BE2C (cell line): ENCODE results near the gene MED25.

Source experiments
- DNase-seq: peaks from one replicate; pipeline ENCODE4 v3.0.0-alpha.2; 2020
- H3K27me3 ChIP-seq: fragments of 250-450 bp; sonication (Bioruptor Pico); 2 replicates; pipeline ENCODE4 v1.5.1; 2020; ENCODE audit warnings: mild to moderate bottlenecking
- H3K36me3 ChIP-seq: fragments of 250-450 bp; sonication (Bioruptor Pico); 2 replicates; pipeline ENCODE4 v1.5.1; 2020; ENCODE audit warnings: mild to moderate bottlenecking
- H3K4me1 ChIP-seq: fragments of 250-450 bp; sonication (Bioruptor Pico); 2 replicates; pipeline ENCODE4 v1.5.1; 2020
- H3K4me3 ChIP-seq: 2 replicates; pipeline ENCODE4 v1.5.1; 2011; ENCODE audit warnings: low read depth, low read length
- H3K9me3 ChIP-seq: fragments of 250-450 bp; sonication (Bioruptor Pico); 2 replicates; pipeline ENCODE4 v1.5.1; 2020
- TF ChIP-seq, protein P1 (sequence below): IDR thresholded peaks from 2 replicates; pipeline ENCODE4 v1.5.1; 2012; ENCODE audit warnings: mild to moderate bottlenecking, low read depth, low read length

The MED25 gene

DNA sequence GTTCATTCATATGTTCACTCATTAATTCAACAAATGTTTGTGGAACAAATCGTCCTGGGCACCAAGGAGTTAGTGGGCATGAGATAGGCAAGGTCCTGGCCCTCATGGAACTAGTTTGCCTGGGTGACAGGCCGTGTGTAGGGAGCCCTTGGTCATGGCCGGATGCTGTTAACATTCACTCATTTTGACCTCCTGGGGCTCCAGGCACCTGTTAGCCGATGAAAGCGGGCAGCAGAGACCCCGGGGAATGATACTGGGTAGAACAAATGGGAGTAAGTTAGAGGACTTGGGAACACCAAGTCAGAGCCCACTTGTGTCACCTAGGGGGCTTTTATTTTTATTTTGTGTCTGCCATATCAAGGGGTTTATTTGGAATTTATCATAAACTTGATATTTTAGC, 6.6 kb downstream of the MED25 start:
- no peaks in the 10 kb centered on the region for H3K27me3 ChIP-seq
- H3K36me3 ChIP-seq, result peaks cover 9% of the 10 kb centered on the region
- no peaks in the 10 kb centered on the region; the same call in 1 of the 2 replicates for H3K4me1 ChIP-seq
- H3K9me3 ChIP-seq, result no peaks in the 10 kb centered on the region; the same call in 1 of the 2 replicates
- H3K4me3 ChIP-seq, result no peak overlapping the region
- DNase-seq, result no peak
- TF ChIP-seq, protein P1, sequence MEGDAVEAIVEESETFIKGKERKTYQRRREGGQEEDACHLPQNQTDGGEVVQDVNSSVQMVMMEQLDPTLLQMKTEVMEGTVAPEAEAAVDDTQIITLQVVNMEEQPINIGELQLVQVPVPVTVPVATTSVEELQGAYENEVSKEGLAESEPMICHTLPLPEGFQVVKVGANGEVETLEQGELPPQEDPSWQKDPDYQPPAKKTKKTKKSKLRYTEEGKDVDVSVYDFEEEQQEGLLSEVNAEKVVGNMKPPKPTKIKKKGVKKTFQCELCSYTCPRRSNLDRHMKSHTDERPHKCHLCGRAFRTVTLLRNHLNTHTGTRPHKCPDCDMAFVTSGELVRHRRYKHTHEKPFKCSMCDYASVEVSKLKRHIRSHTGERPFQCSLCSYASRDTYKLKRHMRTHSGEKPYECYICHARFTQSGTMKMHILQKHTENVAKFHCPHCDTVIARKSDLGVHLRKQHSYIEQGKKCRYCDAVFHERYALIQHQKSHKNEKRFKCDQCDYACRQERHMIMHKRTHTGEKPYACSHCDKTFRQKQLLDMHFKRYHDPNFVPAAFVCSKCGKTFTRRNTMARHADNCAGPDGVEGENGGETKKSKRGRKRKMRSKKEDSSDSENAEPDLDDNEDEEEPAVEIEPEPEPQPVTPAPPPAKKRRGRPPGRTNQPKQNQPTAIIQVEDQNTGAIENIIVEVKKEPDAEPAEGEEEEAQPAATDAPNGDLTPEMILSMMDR, result no peak

DNA sequence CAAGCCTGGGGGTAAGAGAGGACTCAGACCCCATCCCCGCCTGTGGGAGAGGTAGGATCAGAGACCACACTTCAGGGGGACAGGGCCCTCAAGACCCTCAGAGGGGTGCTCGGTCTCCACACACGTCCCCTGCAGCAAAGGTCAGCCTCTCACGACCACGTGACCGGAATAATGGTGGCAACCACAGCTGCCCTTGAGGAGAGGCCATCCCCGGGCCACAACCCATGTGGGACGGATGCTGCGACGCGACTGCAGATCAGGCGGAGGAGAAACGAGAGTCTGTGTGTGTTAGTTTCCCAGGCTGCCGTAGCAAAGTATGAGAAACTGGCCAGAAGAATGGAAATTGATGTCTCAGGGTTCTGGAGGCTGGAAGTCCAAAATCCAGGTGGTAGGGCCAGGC, 8.9 kb downstream of the MED25 start:
- TF ChIP-seq, protein P1, result no peak
- no peaks in the 10 kb centered on the region for H3K27me3 ChIP-seq
- peaks cover 23% of the 10 kb centered on the region for H3K36me3 ChIP-seq
- H3K4me3 ChIP-seq, result no peak overlapping the region
- no peak for DNase-seq
- no peaks in the 10 kb centered on the region; the same call in 1 of the 2 replicates for H3K9me3 ChIP-seq
- no peaks in the 10 kb centered on the region for H3K4me1 ChIP-seq

DNA sequence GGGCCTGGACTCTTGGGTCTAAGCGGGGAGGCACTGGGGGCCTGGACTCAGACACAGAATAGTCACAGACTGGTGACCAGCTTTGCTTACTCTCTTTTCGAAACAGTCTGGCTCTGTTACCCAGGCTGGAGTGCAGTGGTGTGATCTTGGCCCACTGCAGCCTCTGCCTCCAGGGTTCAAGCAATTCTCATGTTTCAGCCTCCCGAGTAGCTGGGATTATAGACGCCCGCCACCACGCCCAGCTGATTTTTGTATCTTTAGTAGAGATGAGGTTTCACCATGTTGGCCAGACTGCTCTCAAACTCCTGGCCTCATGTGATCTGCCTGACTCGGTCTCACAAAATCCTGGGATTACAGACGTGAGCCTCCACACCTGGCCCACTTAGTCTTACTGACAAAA, 11.1 kb downstream of the MED25 start:
- TF ChIP-seq, protein P1, result no peak
- H3K4me3 ChIP-seq, result no peak overlapping the region
- no peaks in the 10 kb centered on the region; the same call in 1 of the 2 replicates for H3K9me3 ChIP-seq
- no peaks in the 10 kb centered on the region for H3K27me3 ChIP-seq
- no peaks in the 10 kb centered on the region for H3K4me1 ChIP-seq
- H3K36me3 ChIP-seq, result peaks cover 38% of the 10 kb centered on the region
- no peak for DNase-seq

DNA sequence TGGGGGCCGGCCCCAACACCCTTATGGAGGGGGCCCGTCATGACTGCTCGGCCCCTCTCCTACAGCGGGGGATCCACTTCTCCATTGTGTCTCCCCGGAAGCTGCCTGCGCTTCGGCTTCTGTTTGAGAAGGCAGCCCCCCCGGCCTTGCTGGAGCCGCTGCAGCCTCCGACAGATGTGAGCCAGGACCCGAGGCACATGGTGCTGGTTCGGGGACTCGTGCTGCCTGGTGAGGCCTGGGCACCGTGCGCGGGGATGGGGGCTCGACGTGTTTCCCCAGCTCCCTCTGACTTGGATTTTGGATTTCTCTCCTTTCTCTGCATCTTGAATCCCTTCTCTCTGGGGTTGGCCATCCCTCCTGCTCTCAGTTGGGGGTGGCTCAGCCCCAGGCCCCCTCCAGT, 11.6 kb downstream of the MED25 start:
- Histone ChIP-seq H3K4me3 (no peak overlapping the region), H3K27me3 (no peaks in the 10 kb centered on the region), H3K4me1 (no peaks in the 10 kb centered on the region), H3K9me3 (no peaks in the 10 kb centered on the region; the same call in 1 of the 2 replicates), H3K36me3 (peaks cover 39% of the 10 kb centered on the region)
- DNase-seq, result no peak
- TF ChIP-seq, protein P1, result no peak

DNA sequence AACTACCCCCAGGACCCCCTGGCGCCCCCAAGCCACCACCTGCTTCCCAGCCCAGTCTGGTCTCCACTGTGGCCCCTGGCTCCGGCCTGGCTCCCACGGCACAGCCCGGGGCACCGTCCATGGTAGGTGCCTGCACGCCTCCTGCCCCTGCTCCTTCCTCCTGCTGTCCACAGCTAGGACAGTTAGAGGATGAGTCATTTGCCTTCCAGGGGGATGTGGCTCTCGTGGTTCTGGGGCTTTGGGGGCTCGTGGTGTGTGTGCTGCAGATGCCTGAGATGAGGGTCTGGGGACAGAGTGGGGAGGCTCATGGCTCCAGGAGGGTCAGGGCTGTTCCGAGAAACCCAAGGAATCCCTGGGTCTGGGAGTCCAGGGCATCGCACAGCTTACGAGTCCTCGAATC, 12.7 kb downstream of the MED25 start:
- Histone ChIP-seq H3K9me3 (no peaks in the 10 kb centered on the region; the same call in 1 of the 2 replicates), H3K36me3 (peaks cover 46% of the 10 kb centered on the region), H3K4me3 (no peak overlapping the region), H3K4me1 (no peaks in the 10 kb centered on the region), H3K27me3 (no peaks in the 10 kb centered on the region)
- DNase-seq, result no peak
- TF ChIP-seq, protein P1, result no peak

DNA sequence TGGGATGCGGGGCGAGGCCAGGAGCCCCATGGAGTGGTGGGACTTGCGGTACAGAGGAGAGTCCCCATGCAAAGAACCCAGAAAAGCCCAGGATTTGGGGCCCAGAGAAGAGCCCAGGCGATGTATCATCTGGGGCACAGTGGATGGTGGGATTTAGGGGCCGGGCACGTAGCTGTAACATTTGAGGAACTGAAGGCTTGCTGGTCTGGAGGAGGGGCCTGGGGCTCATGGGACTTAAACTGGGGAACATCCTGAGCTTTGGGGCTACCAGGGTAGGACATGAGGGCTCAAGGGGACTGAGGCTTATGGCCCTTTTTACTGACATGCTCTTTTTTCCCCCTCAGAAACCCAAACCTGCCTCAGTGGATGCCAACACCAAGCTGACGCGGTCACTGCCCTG, 13.5 kb downstream of the MED25 start:
- H3K4me3 ChIP-seq, result no peak overlapping the region
- TF ChIP-seq, protein P1, result no peak
- peaks cover 52% of the 10 kb centered on the region for H3K36me3 ChIP-seq
- no peaks in the 10 kb centered on the region for H3K4me1 ChIP-seq
- H3K27me3 ChIP-seq, result no peaks in the 10 kb centered on the region
- H3K9me3 ChIP-seq, result no peaks in the 10 kb centered on the region; the same call in 1 of the 2 replicates
- no peak for DNase-seq
